BLaER1 treated with 17β-estradiol and CSF1 and Interleukin-3, amounts not matched to agents 10 nM and 100 nM (cell line): ENCODE results near the gene COL23A1.

Experiments
- H3K27ac ChIP-seq, 11 experiments: shearing (Covaris generic); formaldehyde crosslinking; 2 replicates each; pipeline ENCODE4 v1.8.1; 2022
- H3K27me3 ChIP-seq, 11 experiments: shearing (Covaris generic); formaldehyde crosslinking; 2 replicates each; pipeline ENCODE4 v1.8.1; 2022
- H3K36me3 ChIP-seq, 11 experiments: shearing (Covaris generic); formaldehyde crosslinking; 2 replicates each; pipeline ENCODE4 v1.8.1; 2022
- H3K4me1 ChIP-seq, 10 experiments: shearing (Covaris generic); formaldehyde crosslinking; 2 replicates each; pipeline ENCODE4 v1.8.1; 2022
- H3K4me2 ChIP-seq, 11 experiments: shearing (Covaris generic); formaldehyde crosslinking; 2 replicates each; pipeline ENCODE4 v1.8.1; 2022
- H3K4me3 ChIP-seq, 10 experiments: shearing (Covaris generic); formaldehyde crosslinking; 2 replicates each; pipeline ENCODE4 v1.8.1; 2022
- H3K9ac ChIP-seq, 11 experiments: shearing (Covaris generic); formaldehyde crosslinking; 2 replicates each; pipeline ENCODE4 v1.8.1; 2022
- H3K9me3 ChIP-seq, 11 experiments: shearing (Covaris generic); formaldehyde crosslinking; replicated peaks in 1 of 11; 2 replicates each; pipeline ENCODE4 v1.8.1; 2022
- H4K20me1 ChIP-seq, 11 experiments: shearing (Covaris generic); formaldehyde crosslinking; 2 replicates each; pipeline ENCODE4 v1.8.1; 2022
- Cebpa-rat ChIP-seq, 11 experiments: shearing (Covaris generic); IDR thresholded peaks; 2 replicates each; pipeline ENCODE4 v1.8.1; 2022

COL23A1 gene

DNA sequence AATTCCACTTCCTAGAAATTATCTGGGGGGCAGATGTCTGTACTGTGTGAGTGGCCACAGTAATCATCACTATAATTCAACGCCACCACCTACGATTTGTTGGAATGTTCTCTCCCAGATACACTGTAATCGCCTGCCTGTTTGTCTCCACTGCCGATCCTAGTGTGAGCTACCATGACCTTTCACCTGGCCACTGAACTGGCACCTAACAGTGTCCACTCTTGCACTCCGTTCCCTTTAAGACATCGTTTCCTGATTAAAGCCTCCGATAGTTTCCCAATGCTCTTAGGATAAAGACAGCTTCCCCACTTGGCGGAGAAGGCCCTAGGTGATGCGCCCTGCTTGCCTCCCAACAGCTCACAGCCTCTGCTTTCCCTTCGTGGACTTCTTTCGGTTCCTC lies 361.6 kb downstream of the COL23A1 start:
- H3K4me3 ChIP-seq = no peak overlapping the region
- H3K9ac ChIP-seq = no peak overlapping the region
- H4K20me1 ChIP-seq = peaks cover 46 to 86% (median 84%) of the 10 kb centered on the region in 11 experiments; a peak in 21 of 22 replicates
- H3K36me3 ChIP-seq = peaks cover 76 to 81% (median 79%) of the 10 kb centered on the region in 11 experiments
- H3K4me2 ChIP-seq = peak overlapping the region in 3 of 11 experiments; percentile 6 to 30 (median 20); a peak in 4 of 22 replicates
- H3K27me3 ChIP-seq = no peaks in the 10 kb centered on the region
- no peak for TF ChIP-seq Cebpa-rat (IDR thresholded peaks at IDR 0.05)
- H3K4me1 ChIP-seq = peaks cover 25 to 70% (median 34%) of the 10 kb centered on the region in 10 experiments
- no peak overlapping the region for H3K27ac ChIP-seq
- no peaks in the 10 kb centered on the region for H3K9me3 ChIP-seq

DNA sequence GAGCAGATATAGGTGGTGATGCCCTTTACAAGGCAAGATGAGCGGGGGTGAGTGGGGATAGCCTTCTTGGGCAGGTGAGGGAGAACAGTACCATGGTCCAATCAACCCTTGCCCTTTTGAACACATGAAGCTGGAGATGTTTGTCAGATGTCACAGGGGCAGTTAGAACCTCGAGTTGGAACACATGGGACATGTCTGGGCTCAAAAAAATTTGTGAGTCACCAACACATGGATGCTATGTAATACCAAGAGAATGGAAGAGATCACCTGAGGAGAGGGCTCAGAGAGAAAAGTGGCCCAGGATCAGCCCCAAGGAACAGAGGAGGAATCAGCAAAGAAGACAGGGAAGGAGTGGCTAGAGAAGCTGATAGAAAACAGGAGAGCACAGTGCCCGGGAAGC lies 362.3 kb downstream of the COL23A1 start:
- peaks cover 82 to 87% (median 86%) of the 10 kb centered on the region in 11 experiments for H3K36me3 ChIP-seq
- H3K4me1 ChIP-seq = peaks cover 21 to 70% (median 29%) of the 10 kb centered on the region in 10 experiments
- peak overlapping the region in 4 of 11 experiments; percentile 6 to 30 (median 15); a peak in 2 of 22 replicates for H3K4me2 ChIP-seq
- H3K4me3 ChIP-seq = no peak overlapping the region
- H3K9me3 ChIP-seq = no peaks in the 10 kb centered on the region
- no peak overlapping the region for H3K27ac ChIP-seq
- H3K27me3 ChIP-seq = no peaks in the 10 kb centered on the region
- no peak for TF ChIP-seq Cebpa-rat (IDR thresholded peaks at IDR 0.05)
- H4K20me1 ChIP-seq = peaks cover 52 to 92% (median 91%) of the 10 kb centered on the region in 11 experiments; a peak in 21 of 22 replicates
- H3K9ac ChIP-seq = peak overlapping the region in 1 of 11 experiments; percentile 7; a peak in 1 of 22 replicates

DNA sequence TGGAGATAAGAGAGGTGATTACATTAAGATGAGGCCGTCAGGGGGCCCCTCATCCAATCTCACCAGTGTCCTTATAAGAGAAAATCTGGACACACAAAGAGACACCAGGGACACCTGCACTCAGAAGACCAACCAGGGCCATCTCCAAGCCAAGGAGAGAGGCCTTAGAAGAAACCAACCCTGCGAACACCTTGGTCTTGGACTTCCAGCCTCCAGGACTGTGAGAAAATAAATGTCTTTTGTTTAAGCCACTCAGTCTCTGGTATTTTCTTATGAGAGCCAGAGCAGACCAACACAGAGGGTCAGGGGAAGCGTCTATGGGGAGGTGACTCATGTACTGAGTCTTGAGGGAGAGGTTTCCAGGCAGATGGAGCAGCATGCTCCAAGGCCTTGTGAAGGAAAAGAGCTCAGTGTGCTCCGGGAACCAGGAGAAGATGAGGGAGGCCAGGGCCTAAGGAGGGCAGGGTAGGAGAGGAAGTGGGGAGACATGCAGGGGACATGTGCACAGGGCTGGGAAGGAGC lies 363.0 kb downstream of the COL23A1 start:
- Histone ChIP-seq H3K4me3 (no peak overlapping the region), H3K4me1 (peaks cover 19 to 74% (median 29%) of the 10 kb centered on the region in 10 experiments), H3K9ac (peak overlapping the region in 1 of 11 experiments; percentile 7; a peak in 1 of 22 replicates), H3K27ac (no peak overlapping the region), H3K9me3 (no peaks in the 10 kb centered on the region), H3K4me2 (peak overlapping the region in 2 of 11 experiments; percentile 4 to 7; a peak in 1 of 22 replicates), H3K27me3 (no peaks in the 10 kb centered on the region), H4K20me1 (peaks cover 55 to 100% (median 99%) of the 10 kb centered on the region in 11 experiments; a peak in 21 of 22 replicates), H3K36me3 (peaks cover 89 to 95% (median 93%) of the 10 kb centered on the region in 11 experiments)
- TF ChIP-seq Cebpa-rat (IDR thresholded peaks at IDR 0.05) = no peak

DNA sequence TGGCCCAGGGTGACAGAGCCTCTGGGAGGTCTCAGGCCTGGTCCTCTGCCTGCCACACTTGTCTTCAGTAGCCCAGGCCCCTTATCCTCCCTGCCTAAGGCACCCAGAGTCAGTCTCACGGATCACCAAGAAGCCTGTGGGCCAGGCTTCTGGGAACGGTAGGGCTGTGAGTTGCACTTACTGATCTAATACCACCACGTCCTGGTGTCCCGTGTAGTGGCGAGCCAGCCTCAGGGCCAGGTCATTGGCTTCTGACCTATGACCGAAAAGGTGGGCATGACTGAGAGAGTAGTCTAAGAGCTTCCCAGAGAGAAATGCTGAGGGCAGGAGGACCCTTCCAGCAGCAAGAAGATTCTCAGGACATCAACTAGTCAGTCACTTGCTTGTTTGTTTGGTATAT lies 365.0 kb downstream of the COL23A1 start:
- no peak overlapping the region for H3K4me3 ChIP-seq
- no peak for TF ChIP-seq Cebpa-rat (IDR thresholded peaks at IDR 0.05)

DNA sequence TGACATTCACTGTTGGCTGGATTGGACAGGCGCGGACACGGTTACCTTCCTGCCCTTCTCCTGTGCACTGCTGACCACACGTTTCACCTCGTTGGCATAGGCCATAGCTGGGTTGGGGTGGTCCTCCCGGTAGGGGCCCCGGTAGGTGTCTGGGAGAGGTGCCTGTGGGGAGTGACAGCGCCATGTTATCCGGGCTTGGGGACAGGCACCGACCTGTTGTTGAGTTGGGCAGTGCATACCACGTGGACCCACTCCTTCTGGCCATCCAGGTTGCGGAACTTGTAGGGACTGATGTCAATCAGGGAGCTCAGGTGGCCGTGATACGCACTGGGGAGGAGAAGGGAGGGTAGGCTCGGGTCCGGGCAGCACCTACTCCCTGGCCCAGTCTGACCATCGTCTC lies 365.8 kb downstream of the COL23A1 start:
- Histone ChIP-seq H3K9me3 (no peaks in the 10 kb centered on the region), H3K9ac (no peak overlapping the region), H3K36me3 (peaks cover 85 to 100% (median 97%) of the 10 kb centered on the region in 11 experiments)

More for the DNA sequence above, 365.0 kb downstream of the COL23A1 start:
- Histone ChIP-seq H3K4me2 (no peak overlapping the region), H3K27me3 (no peaks in the 10 kb centered on the region), H3K4me1 (peaks cover 1 to 80% (median 29%) of the 10 kb centered on the region in 10 experiments; a peak in 16 of 20 replicates), H4K20me1 (peaks cover 68 to 100% (median 99%) of the 10 kb centered on the region in 11 experiments; a peak in 21 of 22 replicates), H3K36me3 (peaks cover 85 to 100% (median 98%) of the 10 kb centered on the region in 11 experiments), H3K9ac (no peak overlapping the region), H3K27ac (no peak overlapping the region), H3K9me3 (no peaks in the 10 kb centered on the region)

DNA sequence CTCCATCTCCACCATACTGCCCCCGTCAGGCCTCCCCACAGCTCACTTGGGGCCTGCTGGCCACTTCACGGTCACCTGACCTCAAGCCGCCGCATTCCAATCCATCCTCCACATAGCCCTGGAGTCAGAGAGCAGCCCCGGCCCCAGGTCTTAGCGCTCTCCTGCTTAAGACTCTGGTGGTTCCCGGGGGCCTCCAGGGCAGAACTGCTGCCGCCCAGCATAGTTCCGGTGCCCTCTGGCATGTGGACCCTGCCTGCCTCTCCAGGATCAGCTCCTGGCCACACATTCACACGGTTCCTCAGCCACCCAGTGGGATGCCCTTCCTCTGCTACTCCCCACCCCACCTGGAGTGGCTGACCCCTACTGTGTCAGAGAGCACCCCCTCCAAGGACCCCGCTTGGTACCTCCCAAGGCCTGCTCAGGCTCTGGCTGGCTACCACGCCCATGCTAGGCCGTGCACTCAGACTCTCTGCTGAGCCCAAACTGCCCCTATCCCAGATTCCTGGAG lies 366.3 kb downstream of the COL23A1 start:
- H3K9ac ChIP-seq = no peak overlapping the region
- H4K20me1 ChIP-seq = peaks cover 64 to 100% (median 94%) of the 10 kb centered on the region in 11 experiments; a peak in 21 of 22 replicates
- no peak overlapping the region for H3K4me3 ChIP-seq
- no peaks in the 10 kb centered on the region for H3K27me3 ChIP-seq
- H3K4me2 ChIP-seq = peak overlapping the region in 1 of 11 experiments; percentile 24; a peak in 1 of 22 replicates
- H3K9me3 ChIP-seq = no peaks in the 10 kb centered on the region
- H3K36me3 ChIP-seq = peaks cover 81 to 100% (median 96%) of the 10 kb centered on the region in 11 experiments
- H3K27ac ChIP-seq = no peak overlapping the region
- peaks cover 0 to 69% (median 21%) of the 10 kb centered on the region in 10 experiments; a peak in 15 of 20 replicates for H3K4me1 ChIP-seq
- TF ChIP-seq Cebpa-rat (IDR thresholded peaks at IDR 0.05) = no peak

More for the DNA sequence above, 365.8 kb downstream of the COL23A1 start:
- no peak overlapping the region for H3K27ac ChIP-seq
- H3K4me3 ChIP-seq = no peak overlapping the region
- H3K27me3 ChIP-seq = no peaks in the 10 kb centered on the region
- peaks cover 0 to 74% (median 22%) of the 10 kb centered on the region in 10 experiments; a peak in 15 of 20 replicates for H3K4me1 ChIP-seq
- peaks cover 63 to 100% (median 99%) of the 10 kb centered on the region in 11 experiments; a peak in 21 of 22 replicates for H4K20me1 ChIP-seq
- TF ChIP-seq Cebpa-rat (IDR thresholded peaks at IDR 0.05) = no peak
- no peak overlapping the region for H3K4me2 ChIP-seq

DNA sequence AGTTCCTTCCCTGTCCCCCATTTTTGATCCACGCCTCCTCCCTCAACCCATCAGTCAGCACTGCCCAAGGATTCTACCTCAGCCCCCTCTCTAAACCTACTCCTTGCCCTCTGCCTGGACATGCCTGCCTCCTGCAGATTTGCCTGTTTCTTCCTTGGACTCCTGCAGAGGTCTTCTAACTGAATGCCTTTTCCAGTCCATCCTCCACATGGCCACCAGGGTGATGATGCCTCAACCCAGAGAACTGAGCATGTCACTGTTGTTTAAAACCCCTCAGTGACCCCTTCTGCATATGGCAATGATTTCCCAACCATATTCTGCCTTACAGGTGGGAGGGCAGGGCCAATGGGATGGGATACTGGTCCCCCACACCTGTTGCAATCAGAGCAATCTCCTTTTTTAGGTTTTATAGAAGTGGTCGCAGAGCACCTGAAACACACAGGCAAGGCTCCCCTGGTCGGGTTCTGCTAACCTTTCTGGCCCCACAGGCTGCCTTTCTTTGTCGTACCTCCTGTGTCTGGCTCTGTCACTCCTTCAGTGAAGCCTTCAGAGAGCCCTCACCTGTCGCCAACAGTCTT lies 366.9 kb downstream of the COL23A1 start:
- TF ChIP-seq Cebpa-rat (IDR thresholded peaks at IDR 0.05) = no peak
- H3K27ac ChIP-seq = no peak overlapping the region
- H3K9me3 ChIP-seq = no peaks in the 10 kb centered on the region
- no peaks in the 10 kb centered on the region for H3K27me3 ChIP-seq
- peak overlapping the region in 3 of 11 experiments; percentile 24 to 63 (median 53); a peak in 2 of 22 replicates for H3K4me2 ChIP-seq
- H3K4me1 ChIP-seq = peaks cover 0 to 63% (median 21%) of the 10 kb centered on the region in 10 experiments; a peak in 15 of 20 replicates
- peaks cover 81 to 100% (median 96%) of the 10 kb centered on the region in 11 experiments for H3K36me3 ChIP-seq
- no peak overlapping the region for H3K4me3 ChIP-seq
- no peak overlapping the region for H3K9ac ChIP-seq
- peaks cover 64 to 100% (median 91%) of the 10 kb centered on the region in 11 experiments; a peak in 21 of 22 replicates for H4K20me1 ChIP-seq

DNA sequence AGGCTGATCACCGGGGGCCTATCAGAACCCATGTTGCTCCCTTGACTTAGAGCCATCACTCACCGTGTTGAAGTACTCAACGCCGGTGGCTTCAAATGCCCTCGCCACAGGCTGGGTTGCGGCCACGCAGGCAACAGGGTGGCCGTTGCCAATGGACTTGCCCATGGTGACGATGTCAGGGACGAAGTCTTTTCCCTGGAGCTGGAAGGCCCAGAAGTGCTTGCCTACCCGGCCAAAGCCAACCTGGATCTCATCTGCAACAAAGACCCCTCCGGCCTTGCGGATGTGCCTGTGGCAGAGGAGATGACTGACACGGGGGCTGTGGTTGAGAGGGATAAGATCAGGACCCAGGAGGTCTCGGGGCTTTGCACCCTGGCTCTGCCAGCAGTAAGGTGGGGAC lies 367.9 kb downstream of the COL23A1 start:
- TF ChIP-seq Cebpa-rat (IDR thresholded peaks at IDR 0.05) = no peak
- H3K36me3 ChIP-seq = peaks cover 74 to 100% (median 93%) of the 10 kb centered on the region in 11 experiments
- peak overlapping the region in 2 of 11 experiments; percentile 3 to 25; a peak in 1 of 22 replicates for H3K9ac ChIP-seq
- peaks cover 55 to 99% (median 83%) of the 10 kb centered on the region in 11 experiments; a peak in 21 of 22 replicates for H4K20me1 ChIP-seq
- H3K4me2 ChIP-seq = peak overlapping the region in 5 of 11 experiments; percentile 46 to 83 (median 53); a peak in 10 of 22 replicates
- H3K4me3 ChIP-seq = no peak overlapping the region
- H3K9me3 ChIP-seq = no peaks in the 10 kb centered on the region
- peaks cover 0 to 53% (median 19%) of the 10 kb centered on the region in 10 experiments; a peak in 15 of 20 replicates for H3K4me1 ChIP-seq
- no peaks in the 10 kb centered on the region for H3K27me3 ChIP-seq
- no peak overlapping the region for H3K27ac ChIP-seq
